Osteoblast (primary cell): Measurements from ENCODE around the gene P2RY14. TPM values are rescaled to one million over a fixed set of nuclear protein-coding genes. Genes with fewer than 3 reads are reported as not detected.

Experiments used
- DNase-seq: peaks from one replicate; pipeline ENCODE4 v3.0.0; 2011; ENCODE audit warnings: low spot score, mixed read lengths; ENCODE audit not compliant: insufficient read length; ENCODE audit errors: missing footprints
- H2AFZ ChIP-seq: 2 replicates; pipeline ENCODE4 v1.6.0; 2011; ENCODE audit warnings: mild to moderate bottlenecking, low read length
- H3K27ac ChIP-seq: 2 replicates; pipeline ENCODE4 v1.5.1; 2011; ENCODE audit warnings: mild to moderate bottlenecking, low read depth, low read length, moderate library complexity
- H3K27me3 ChIP-seq: 2 replicates; pipeline ENCODE4 v1.6.0; 2012; ENCODE audit warnings: mild to moderate bottlenecking, control low read depth, inconsistent platforms, low read length, moderate library complexity; ENCODE audit not compliant: insufficient read depth
- H3K36me3 ChIP-seq: 2 replicates; pipeline ENCODE4 v1.5.1; 2011; ENCODE audit warnings: mild to moderate bottlenecking, low read length, control low read depth, moderate library complexity; ENCODE audit not compliant: insufficient read depth
- H3K4me1 ChIP-seq: 2 replicates; pipeline ENCODE4 v1.5.1; 2011; ENCODE audit warnings: mild to moderate bottlenecking, low read length, control low read depth, moderate library complexity; ENCODE audit not compliant: insufficient read depth
- H3K4me2 ChIP-seq: 2 replicates; pipeline ENCODE4 v1.6.0; 2011; ENCODE audit warnings: mild to moderate bottlenecking, low read length; ENCODE audit not compliant: insufficient read depth
- H3K4me3 ChIP-seq: fragments of 200-600 bp; sonication (generic); 3 replicates; pipeline ENCODE4 v1.5.1; 2012; ENCODE audit warnings: mild to moderate bottlenecking, low read length, inconsistent platforms; ENCODE audit not compliant: insufficient read depth
- H3K79me2 ChIP-seq: 2 replicates; pipeline ENCODE4 v1.6.0; 2012; ENCODE audit warnings: mild to moderate bottlenecking, low read length, control low read depth, inconsistent platforms; ENCODE audit not compliant: insufficient read depth
- H3K9me3 ChIP-seq: 2 replicates; pipeline ENCODE4 v1.5.1; 2011; ENCODE audit warnings: low read depth, low read length, control low read depth
- H4K20me1 ChIP-seq: 2 replicates; pipeline ENCODE4 v1.6.0; 2012; ENCODE audit warnings: mild to moderate bottlenecking, low read length, control low read depth; ENCODE audit not compliant: insufficient read depth
- CTCF ChIP-seq: IDR thresholded peaks from 2 replicates; pipeline ENCODE4 v1.5.1; 2011; ENCODE audit warnings: mild to moderate bottlenecking, low read depth, low read length, moderate library complexity; ENCODE audit errors: extremely low read depth
- total RNA-seq: library from RNA; depleted of rRNA; stranded (reverse); fragments of >200 nt; gene quantifications from 2 replicates; pipeline ENCODE4 v1.2.3, GENCODE V29; 2012

The P2RY14 gene
- total RNA-seq, 1 donor = not detected

DNA sequence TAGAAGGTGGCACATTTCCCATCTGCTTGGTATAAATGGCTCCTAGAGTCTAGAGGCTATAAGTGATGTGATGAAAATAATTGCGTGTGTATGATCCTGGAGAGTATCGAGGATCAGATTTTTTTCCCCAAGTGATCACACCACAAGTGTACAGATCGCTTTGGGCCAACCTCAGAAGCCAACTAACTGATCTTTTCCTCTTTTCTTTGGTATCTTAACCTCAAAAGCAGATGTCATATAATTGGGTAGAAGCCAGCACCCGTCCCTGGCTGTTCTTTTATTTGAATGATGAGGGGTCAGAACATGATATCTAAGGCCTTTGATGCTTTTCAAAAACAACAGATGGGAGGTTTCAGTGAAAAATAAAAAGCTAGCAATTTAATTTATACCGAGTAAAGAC is 3.3 kb downstream of the P2RY14 start:
- no peak overlapping the region for H3K4me3 ChIP-seq
- no peak overlapping the region for H3K27ac ChIP-seq
- no peak overlapping the region for H3K4me2 ChIP-seq
- H3K4me1 ChIP-seq = no peaks in the 10 kb centered on the region
- H3K27me3 ChIP-seq = peaks cover 13% of the 10 kb centered on the region
- no peaks in the 10 kb centered on the region for H3K79me2 ChIP-seq
- no peaks in the 10 kb centered on the region for H3K9me3 ChIP-seq
- H3K36me3 ChIP-seq = no peaks in the 10 kb centered on the region
- no peak for DNase-seq
- H2AFZ ChIP-seq = no peak overlapping the region
- no peak for TF ChIP-seq CTCF
- H4K20me1 ChIP-seq = no peaks in the 10 kb centered on the region

- H3K4me3 ChIP-seq = no peak overlapping the region
- TF ChIP-seq CTCF = no peak
- peaks cover 15% of the 10 kb centered on the region for H3K27me3 ChIP-seq
- H3K4me1 ChIP-seq = no peaks in the 10 kb centered on the region
- no peaks in the 10 kb centered on the region for H4K20me1 ChIP-seq
- H3K4me2 ChIP-seq = no peak overlapping the region
- no peaks in the 10 kb centered on the region for H3K9me3 ChIP-seq
- no peaks in the 10 kb centered on the region for H3K79me2 ChIP-seq
- no peak for DNase-seq
- no peak overlapping the region for H3K27ac ChIP-seq
- peak overlapping the region; percentile 5 for H2AFZ ChIP-seq
- H3K36me3 ChIP-seq = no peaks in the 10 kb centered on the region
These were observed 8.7 kb downstream of the P2RY14 start for GRCh38 chr3:151269631-151270030.

DNA sequence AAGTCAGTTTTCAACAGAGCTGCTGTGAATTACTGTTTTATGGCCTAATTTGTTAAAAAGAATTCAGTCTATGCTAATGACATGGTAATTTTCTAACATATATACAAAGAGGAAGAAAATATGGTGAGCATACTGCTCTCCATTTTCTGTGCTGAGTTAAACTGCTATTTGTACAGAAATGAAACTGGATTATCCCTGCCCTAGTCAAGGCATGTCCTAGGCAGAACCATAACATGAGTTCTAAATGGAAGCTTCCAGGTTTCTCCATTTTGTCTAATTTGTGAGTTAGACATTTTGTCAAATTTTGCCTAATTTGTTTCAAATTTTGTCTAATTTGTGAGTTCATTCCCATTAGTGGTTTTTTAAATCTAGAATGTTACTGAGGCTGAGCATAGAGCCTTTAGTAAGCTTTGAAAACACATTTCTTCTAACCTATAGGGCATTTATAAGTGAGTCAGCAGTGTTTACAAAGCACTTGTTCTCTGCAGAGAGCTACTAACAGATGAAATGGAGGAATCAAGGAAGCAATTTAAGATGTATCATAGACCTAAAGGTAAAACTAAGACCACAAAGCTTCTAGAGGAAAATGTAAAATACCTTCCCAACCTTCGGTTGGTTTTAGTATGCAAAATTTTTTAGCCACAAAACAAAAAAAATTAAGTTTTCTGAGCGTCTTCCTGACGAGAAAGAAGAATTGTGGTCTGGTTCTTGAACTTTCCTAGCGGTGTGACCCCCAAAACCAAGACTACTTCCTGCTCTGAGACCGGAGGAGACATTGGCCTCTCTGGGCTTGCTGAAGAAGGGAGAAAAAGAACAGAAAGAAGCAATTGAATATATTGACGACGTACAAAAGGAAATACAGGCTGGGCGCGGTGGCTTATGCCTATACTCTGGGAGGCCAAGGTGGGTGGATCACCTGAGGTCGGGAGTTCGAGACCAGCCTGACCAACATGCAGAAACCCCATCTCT is 9.8 kb downstream of the P2RY14 start:
- peaks cover 15% of the 10 kb centered on the region for H3K27me3 ChIP-seq
- peak; percentile 66 for DNase-seq
- no peak overlapping the region for H3K27ac ChIP-seq
- H3K4me2 ChIP-seq = no peak overlapping the region
- no peak overlapping the region for H2AFZ ChIP-seq
- H3K79me2 ChIP-seq = no peaks in the 10 kb centered on the region
- no peak overlapping the region for H3K4me3 ChIP-seq
- H3K4me1 ChIP-seq = no peaks in the 10 kb centered on the region
- H3K9me3 ChIP-seq = no peaks in the 10 kb centered on the region
- TF ChIP-seq CTCF = no peak
- H3K36me3 ChIP-seq = no peaks in the 10 kb centered on the region
- H4K20me1 ChIP-seq = no peaks in the 10 kb centered on the region

DNA sequence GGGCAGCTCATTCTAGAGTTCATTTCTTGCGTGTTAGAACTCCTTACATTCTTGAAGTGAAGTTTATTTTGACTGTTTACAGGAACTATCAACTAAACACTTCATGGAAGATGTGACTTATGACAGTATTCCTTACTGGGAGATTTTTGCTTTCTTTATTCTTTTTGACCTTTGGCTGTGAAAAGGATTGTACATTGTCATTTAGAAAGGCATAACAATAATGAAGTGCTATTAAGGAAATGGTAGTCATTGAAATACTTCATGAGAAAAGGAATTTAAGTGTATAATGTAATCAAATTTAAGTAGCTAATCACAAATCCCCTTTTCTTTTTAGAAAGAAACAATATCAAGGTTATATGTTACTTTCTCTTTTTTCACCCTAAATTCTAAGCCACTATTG is 11.3 kb downstream of the P2RY14 start:
- no peak overlapping the region for H2AFZ ChIP-seq
- no peak overlapping the region for H3K27ac ChIP-seq
- no peak overlapping the region for H3K4me2 ChIP-seq
- no peaks in the 10 kb centered on the region for H4K20me1 ChIP-seq
- peaks cover 8% of the 10 kb centered on the region for H3K27me3 ChIP-seq
- H3K36me3 ChIP-seq = no peaks in the 10 kb centered on the region
- no peaks in the 10 kb centered on the region for H3K4me1 ChIP-seq
- no peak for DNase-seq
- TF ChIP-seq CTCF = no peak
- H3K4me3 ChIP-seq = no peak overlapping the region
- H3K9me3 ChIP-seq = no peaks in the 10 kb centered on the region
- H3K79me2 ChIP-seq = no peaks in the 10 kb centered on the region
